Activated T-cell treated with anti-CD3 and anti-CD28 coated beads, Interleukin-2, amount 50 U/mL, for 4 hours (primary cell): ENCODE results near the gene MRM2. TPM values are rescaled to one million over a fixed set of nuclear protein-coding genes. Genes with fewer than 3 reads are reported as not detected.

Source experiments
- ATAC-seq, 2 donors: fragments of 200-7000 bp; cut with Tn5 transposase; one replicate each; pipeline ENCODE4 v1.10.0; 2021
- DNase-seq: peaks from one replicate; pipeline ENCODE4 v3.0.0-alpha.2; 2020
- H3K27me3 Mint-ChIP-seq: one replicate; pipeline ENCODE4 v1.8.0; 2021; ENCODE audit warnings: low read depth, mixed read lengths
- H3K36me3 Mint-ChIP-seq: one replicate; pipeline ENCODE4 v1.8.0; 2022; ENCODE audit warnings: mixed read lengths; ENCODE audit not compliant: insufficient read depth
- H3K4me1 Mint-ChIP-seq: one replicate; pipeline ENCODE4 v1.8.0; 2021; ENCODE audit warnings: low read depth, mixed read lengths
- H3K4me3 Mint-ChIP-seq: one replicate; pipeline ENCODE4 v1.8.0; 2021; ENCODE audit warnings: mild to moderate bottlenecking, moderate library complexity, mixed read lengths
- H3K9me3 Mint-ChIP-seq: one replicate; pipeline ENCODE4 v1.8.0; 2021; ENCODE audit warnings: mixed read lengths
- total RNA-seq, 3 donors: library from RNA; stranded (reverse); gene quantifications; one replicate each; pipeline ENCODE4 v1.2.1, GENCODE V29; 2021

Gene MRM2
- total RNA-seq, 3 donors from 2014 or later, result 49.9 to 56.5 (median 51.2) TPM

DNA sequence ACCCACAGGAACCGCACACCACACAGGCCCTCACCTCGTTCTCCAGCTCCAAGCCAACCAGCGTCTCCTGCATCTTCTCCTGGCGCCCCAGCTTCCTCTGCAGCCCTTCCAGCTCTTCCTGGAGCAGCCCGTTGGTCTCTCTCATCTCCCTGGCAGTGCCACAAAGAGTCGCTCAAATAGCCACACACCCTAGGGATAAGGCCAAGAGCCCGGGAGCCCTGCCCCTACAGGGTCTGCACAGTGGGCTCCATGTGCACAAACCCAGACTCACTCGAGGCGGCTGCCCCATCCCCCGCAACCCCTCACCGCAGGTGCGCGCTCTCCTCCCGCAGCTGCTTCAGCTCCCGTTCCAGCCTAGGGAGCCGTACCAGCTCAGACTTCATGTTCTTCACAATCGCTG is 26.2 kb downstream of the MRM2 start:
- Mint-ChIP-seq H3K4me3 (no peak overlapping the region), H3K27me3 (no peaks in the 10 kb centered on the region), H3K4me1 (peaks cover 6% of the 10 kb centered on the region), H3K36me3 (peaks cover 44% of the 10 kb centered on the region), H3K9me3 (no peaks in the 10 kb centered on the region)
- ATAC-seq, result no peak
- no peak for DNase-seq

DNA sequence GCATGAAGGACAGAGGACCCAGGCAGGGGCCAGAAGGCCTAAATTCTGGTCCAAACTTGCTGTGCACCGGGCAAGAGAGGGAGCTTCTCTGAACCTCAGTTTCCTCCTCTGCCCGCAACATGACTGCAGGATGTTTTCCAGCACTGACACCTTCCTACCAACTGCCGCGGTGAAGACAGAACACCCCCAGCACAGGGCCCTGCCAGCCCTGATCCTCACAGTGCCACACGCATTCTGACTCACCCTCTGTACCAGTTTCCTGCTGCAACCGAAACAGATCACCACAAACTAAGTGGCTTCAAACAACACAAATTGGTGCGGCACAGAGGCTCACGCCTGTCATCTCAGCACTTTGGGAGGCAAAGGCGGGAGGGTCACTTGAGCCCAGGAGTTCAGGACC is 27.4 kb downstream of the MRM2 start:
- peak; percentile 54 for ATAC-seq
- DNase-seq, result no peak
- Mint-ChIP-seq H3K36me3 (peaks cover 44% of the 10 kb centered on the region), H3K27me3 (no peaks in the 10 kb centered on the region), H3K9me3 (no peaks in the 10 kb centered on the region), H3K4me3 (no peak overlapping the region), H3K4me1 (peaks cover 6% of the 10 kb centered on the region)

DNA sequence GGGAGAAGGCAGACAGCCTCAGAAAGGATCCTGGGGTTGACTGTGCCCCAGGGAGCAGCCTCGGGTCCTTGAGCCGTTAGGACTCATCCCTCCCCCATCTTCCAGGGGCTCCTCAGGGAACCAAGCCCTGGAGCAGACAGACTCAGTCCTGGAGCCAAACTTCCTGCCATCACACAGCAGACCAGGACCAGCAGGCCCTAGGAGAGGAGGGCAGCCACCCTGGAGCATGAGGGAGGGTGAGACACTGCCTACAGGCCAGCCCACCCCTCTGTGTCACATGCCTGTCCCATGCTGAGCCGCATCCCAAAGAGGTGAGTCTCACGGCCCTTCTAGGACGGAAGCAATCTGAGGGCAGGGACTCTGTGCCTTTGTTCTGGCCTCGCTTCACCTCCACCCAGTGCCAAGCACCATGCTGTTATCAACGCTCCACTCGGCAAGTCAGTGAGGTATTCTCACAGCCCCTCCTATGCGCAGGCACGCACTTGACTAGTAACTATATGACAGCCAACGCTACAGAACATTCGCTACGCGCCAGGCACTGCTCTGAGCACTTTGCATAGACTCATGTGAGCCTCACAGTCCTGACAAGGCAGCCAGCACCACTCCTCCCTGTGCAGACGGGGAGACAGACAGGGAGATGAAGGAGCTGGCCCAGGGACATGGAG is 28.3 kb downstream of the MRM2 start:
- DNase-seq (no peak), ATAC-seq (no peak)
- Mint-ChIP-seq H3K4me1 (peaks cover 6% of the 10 kb centered on the region), H3K27me3 (no peaks in the 10 kb centered on the region), H3K4me3 (no peak overlapping the region), H3K36me3 (peaks cover 47% of the 10 kb centered on the region), H3K9me3 (no peaks in the 10 kb centered on the region)

DNA sequence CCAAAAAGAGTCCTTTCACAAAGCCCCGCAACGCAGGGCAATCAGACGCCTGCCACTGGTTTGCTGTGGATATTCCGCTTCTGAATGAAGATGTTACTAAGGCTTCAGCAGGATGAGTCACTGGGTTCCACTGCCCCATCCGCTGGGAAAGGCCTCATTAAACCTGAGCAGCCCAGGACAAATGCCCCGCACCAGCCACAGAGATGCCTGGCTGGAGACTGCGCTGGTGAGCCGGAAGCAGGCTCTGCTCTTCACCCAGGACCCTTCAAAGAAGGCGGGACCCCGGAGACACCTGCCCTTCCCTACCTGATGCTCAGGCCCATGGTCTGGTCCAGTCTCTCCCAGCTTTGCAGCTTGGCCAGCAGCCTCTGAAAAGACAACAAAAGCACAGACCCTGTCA is 29.1 kb downstream of the MRM2 start:
- H3K9me3 Mint-ChIP-seq, result no peaks in the 10 kb centered on the region
- H3K27me3 Mint-ChIP-seq, result no peaks in the 10 kb centered on the region
- DNase-seq (no peak), ATAC-seq (no peak)
- H3K4me3 Mint-ChIP-seq, result no peak overlapping the region
- H3K4me1 Mint-ChIP-seq, result peaks cover 6% of the 10 kb centered on the region
- H3K36me3 Mint-ChIP-seq, result peaks cover 42% of the 10 kb centered on the region

DNA sequence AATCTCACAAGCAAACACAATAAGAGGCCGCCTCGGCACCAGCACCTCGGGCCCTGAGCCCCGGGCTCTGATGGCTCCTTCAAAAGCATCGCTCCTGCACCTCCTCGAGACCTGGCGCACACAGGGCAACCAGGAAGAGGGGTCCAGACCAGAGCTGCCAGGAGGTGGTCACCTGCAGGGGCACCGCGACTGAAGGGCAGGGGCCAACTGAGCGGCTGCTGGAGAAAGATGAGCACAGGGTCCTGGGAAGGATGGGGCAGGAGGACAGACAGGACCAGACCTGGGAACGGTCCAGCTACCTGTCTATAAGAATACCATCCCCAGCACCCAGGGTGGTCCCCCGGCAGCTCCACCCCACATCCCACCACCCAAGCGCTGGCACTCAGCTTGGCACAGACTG is 30.1 kb downstream of the MRM2 start:
- Mint-ChIP-seq H3K36me3 (peaks cover 35% of the 10 kb centered on the region), H3K27me3 (no peaks in the 10 kb centered on the region), H3K9me3 (no peaks in the 10 kb centered on the region), H3K4me3 (no peak overlapping the region), H3K4me1 (peaks cover 6% of the 10 kb centered on the region)
- no peak for ATAC-seq
- no peak for DNase-seq

DNA sequence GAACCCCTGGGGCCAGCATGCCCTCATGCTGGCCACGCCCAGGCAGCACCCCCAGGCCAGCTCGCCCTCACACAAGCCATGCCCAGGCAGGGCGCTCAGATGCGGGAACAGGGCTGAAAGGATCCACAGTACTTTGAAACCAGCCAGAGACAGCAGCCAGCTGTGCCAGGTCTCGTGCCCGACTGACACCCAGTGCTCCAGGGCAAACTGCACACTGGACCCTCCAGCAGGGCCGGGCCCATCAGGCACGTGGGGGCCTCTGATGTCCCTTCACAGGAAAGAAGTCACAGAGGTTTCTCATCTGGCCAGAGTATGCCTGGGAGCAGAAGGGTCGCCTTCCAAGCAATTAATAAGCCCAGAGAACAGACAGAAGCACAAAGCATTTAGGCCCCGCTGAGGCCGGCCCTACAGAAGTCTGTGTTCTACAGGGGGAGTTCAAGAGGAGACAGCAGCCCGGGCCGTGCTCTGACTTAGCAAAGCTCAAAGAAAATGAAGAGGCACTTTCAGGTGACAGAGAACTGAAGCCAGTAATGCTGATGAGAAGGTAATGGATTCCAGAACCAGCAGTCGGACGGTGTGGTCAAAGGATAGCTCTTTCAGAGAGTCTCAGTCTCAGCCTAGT is 30.6 kb downstream of the MRM2 start:
- H3K36me3 Mint-ChIP-seq, result peaks cover 32% of the 10 kb centered on the region
- H3K9me3 Mint-ChIP-seq, result no peaks in the 10 kb centered on the region
- H3K4me3 Mint-ChIP-seq, result no peak overlapping the region
- no peaks in the 10 kb centered on the region for H3K27me3 Mint-ChIP-seq
- ATAC-seq (no peak), DNase-seq (no peak)
- H3K4me1 Mint-ChIP-seq, result peaks cover 6% of the 10 kb centered on the region

DNA sequence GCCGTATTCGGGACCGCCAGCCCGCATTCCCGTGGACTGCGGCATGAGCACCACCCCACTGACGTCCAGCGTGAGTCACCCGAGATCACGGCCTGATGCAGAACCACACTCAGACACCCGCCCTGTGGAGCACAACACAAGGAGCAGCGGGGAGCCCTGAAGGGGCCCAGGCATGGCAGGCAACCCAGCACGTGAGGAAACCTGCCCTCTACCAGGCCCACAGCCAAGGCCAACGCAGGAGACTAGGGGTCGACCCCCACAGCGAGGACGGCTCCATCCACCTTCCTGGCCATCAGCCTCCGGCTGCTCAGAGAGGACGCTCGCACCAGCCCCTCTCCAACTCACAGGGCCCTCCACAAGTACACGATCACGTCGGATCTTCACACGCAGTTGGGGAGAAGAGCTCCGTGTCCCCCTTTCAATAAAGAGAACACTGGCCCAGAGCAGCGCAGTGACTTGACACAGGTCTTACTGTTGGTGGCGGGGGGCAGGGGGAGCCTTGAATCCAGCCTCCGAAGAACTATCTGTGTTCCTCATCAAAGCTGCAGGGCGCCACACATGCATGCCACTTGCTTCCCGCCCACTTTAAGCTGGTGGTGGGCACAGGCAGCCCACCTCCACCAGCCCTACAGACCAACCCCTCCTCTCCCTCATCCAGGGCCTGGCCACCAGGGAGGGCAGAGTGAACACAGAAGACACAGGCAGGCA is 31.3 kb downstream of the MRM2 start:
- H3K4me3 Mint-ChIP-seq, result no peak overlapping the region
- peaks cover 6% of the 10 kb centered on the region for H3K4me1 Mint-ChIP-seq
- no peak for DNase-seq
- H3K36me3 Mint-ChIP-seq, result peaks cover 28% of the 10 kb centered on the region
- no peaks in the 10 kb centered on the region for H3K9me3 Mint-ChIP-seq
- H3K27me3 Mint-ChIP-seq, result no peaks in the 10 kb centered on the region
- no peak for ATAC-seq

DNA sequence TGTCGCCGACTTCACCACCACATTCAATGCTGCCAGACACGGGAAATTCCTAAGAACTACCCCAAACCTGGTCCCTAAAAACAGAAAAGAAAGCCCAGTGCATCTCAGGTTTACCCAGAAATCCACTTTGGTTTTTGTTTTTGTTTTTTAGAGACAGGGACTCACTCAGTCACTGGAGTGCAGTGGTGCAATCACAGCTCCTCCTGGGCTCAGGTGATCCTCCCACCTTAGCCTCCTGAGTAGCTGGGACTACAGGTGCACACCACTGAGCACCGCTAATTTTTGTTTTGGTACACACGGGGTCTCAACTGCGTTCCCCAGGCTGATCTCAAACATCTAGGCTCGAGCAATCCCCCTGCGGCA is 32.1 kb downstream of the MRM2 start:
- ATAC-seq, result no peak
- Mint-ChIP-seq H3K4me3 (no peak overlapping the region), H3K27me3 (no peaks in the 10 kb centered on the region), H3K4me1 (peaks cover 2% of the 10 kb centered on the region), H3K9me3 (no peaks in the 10 kb centered on the region), H3K36me3 (peaks cover 23% of the 10 kb centered on the region)
- DNase-seq, result no peak

DNA sequence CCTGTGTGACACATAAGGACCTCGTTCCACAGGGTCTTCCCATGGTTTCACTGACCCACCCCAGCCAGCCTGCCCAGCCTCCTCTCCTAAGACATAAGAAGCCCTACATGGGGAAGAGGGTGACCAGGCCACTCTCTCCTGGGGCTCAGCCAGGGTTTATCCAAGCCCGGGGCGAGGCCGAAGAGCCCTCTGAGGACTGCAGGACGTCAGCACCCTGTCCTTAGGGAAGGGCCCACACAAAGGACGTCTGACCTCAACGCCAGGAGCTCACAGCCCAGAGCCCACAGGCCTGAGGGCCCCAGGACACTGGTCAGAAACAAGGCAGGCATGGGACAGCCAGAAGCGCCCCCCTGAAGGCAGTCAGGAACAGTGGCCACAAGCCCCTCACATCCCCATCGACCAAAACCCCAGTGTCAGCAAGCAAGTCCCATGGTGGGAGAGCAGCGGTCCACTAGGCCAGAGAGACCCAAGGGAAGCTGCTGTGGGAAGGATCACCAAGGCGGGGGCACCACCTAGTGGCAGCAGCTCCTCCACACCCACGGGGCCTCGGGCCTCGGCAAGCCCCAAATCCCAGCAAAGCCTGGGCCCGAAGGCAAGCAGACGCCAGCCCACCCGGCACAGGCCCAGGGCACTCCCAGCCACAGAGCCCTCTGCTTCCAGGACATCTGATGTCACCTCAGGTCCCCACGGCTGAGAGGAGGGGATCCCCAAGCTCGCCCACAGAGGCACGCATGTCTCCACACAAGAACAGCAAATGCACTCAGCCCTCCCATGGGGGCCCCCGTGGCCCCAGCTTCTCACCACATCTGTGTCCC is 32.7 kb downstream of the MRM2 start:
- no peaks in the 10 kb centered on the region for H3K4me1 Mint-ChIP-seq
- no peaks in the 10 kb centered on the region for H3K9me3 Mint-ChIP-seq
- DNase-seq, result peak; percentile 37
- peaks cover 20% of the 10 kb centered on the region for H3K36me3 Mint-ChIP-seq
- ATAC-seq, result peak; percentile 46 to 62
- no peaks in the 10 kb centered on the region for H3K27me3 Mint-ChIP-seq
- no peak overlapping the region for H3K4me3 Mint-ChIP-seq

DNA sequence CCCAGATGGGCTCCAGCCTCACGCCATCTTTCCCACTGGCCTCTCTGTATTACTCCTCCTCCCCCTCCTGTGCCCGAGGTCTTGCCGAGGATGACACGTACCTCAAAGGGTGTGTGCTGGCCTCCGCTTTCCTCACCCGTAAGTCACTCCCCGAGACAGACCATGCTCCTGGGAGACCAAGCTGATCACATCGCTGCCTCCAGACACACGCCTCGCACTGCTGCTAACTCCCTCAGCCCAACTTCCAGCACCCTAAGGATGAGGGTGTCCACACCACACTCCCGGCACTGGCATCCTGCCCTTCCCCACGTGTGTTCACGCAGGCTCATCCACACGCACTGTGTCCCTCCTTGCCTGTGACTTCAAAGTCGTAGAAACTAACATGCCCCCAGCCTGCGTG is 33.3 kb downstream of the MRM2 start:
- no peaks in the 10 kb centered on the region for H3K4me1 Mint-ChIP-seq
- H3K36me3 Mint-ChIP-seq, result peaks cover 16% of the 10 kb centered on the region
- H3K9me3 Mint-ChIP-seq, result no peaks in the 10 kb centered on the region
- H3K27me3 Mint-ChIP-seq, result no peaks in the 10 kb centered on the region
- no peak for DNase-seq
- ATAC-seq, result no peak
- H3K4me3 Mint-ChIP-seq, result no peak overlapping the region

DNA sequence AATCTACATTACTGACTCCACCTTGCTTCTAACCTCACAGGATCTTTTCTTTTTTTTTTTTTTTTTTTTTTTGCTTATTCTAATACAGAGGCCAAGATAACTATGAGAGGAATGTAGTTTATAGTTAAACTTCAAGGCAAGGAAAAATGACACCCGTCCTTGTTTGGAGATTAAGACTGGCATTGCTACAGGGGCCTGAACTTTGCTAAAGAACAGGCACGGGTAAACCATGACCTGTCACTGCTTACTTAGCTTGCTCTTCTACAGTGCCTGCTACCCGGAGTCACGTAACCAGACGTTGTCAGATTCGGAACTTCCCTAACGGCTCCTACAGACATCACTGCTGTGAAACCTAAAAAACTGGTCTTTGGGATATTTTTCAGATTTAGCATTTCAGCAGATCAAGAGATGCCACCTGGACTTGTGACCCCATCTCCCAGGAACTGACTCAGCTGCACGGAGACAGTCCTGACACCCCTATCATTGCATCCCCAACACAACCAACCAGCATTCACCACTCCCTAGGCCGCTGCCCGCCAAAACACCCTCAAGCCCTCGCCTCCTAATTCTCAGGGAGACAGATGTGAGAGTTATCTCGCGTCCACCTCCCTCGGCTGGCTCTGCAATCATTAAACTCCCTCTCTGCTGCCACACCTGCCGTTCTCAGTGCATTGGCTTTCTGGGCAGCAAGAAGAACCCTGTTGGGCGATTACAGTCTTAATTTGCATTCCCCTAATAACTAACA is 36.8 kb downstream of the MRM2 start:
- Mint-ChIP-seq H3K27me3 (no peaks in the 10 kb centered on the region), H3K4me3 (no peak overlapping the region), H3K9me3 (no peaks in the 10 kb centered on the region), H3K4me1 (no peaks in the 10 kb centered on the region), H3K36me3 (peaks cover 11% of the 10 kb centered on the region)
- ATAC-seq (no peak), DNase-seq (no peak)

DNA sequence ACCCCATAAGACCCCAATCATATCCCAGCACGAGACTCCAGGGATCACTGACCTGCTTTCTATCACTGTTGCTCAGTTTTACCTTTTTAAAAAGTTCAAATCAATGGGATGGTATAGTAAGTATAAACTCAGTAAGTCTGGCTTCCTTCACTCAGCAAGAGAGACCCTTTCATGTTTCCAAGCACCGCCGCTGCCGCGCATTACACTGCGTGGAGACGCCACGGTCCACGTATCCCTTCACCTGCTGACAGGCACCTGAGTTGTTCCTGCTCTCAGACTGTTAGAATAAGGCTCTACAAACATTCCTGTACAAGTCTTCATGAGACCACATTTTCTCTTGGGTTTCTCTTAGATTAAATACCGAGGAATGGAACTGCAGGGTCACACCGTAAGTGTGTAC is 37.6 kb downstream of the MRM2 start:
- H3K4me1 Mint-ChIP-seq, result no peaks in the 10 kb centered on the region
- no peak for DNase-seq
- H3K9me3 Mint-ChIP-seq, result no peaks in the 10 kb centered on the region
- H3K4me3 Mint-ChIP-seq, result no peak overlapping the region
- H3K36me3 Mint-ChIP-seq, result peaks cover 15% of the 10 kb centered on the region
- no peak for ATAC-seq
- H3K27me3 Mint-ChIP-seq, result no peaks in the 10 kb centered on the region

DNA sequence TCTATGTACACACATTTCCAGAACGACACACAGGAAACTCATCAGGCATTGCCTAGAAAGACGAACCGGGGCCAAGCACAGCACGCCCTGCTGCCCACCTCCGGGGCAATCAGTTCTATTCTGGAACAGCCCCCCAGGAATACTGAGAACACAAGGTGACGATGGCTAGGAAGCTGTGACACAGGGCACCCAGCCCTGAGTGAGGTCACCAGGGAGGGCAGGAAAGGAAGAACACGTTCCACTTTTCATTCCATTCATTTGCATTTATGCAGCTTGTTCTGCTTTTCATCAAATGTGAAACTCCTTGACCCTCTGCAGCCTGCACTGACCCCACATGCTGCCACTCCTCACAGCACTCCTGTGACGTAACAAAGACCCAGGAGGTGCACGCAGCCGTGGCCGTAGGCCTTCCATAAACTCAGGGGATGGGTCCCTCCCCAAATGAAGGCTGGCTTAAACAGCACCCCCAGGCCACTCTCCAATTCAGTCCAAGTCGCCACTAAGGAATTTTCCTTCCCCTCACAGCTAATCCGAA is 38.2 kb downstream of the MRM2 start:
- Mint-ChIP-seq H3K36me3 (peaks cover 15% of the 10 kb centered on the region), H3K4me1 (no peaks in the 10 kb centered on the region), H3K27me3 (no peaks in the 10 kb centered on the region), H3K9me3 (no peaks in the 10 kb centered on the region), H3K4me3 (no peak overlapping the region)
- ATAC-seq, result no peak
- DNase-seq, result no peak
